Adipose tissue (tissue), 3 donors: ENCODE measurements around the gene C3orf52. TPM values are rescaled to one million over a fixed set of nuclear protein-coding genes. Genes with fewer than 3 reads are reported as not detected.

Experiments
- H3K27ac ChIP-seq: one replicate; pipeline ENCODE4 v1.5.1; 2013; ENCODE audit warnings: low read depth, low read length
- WGBS, 3 donors: extraction: QIAGEN DNeasy Blood & Tissue Kit; methylation state at CpG; one replicate each; pipeline ENCODE4 v1.1.7; 2013; 5-methylcytosine and 5-hydroxymethylcytosine counted together
- polyA plus RNA-seq, 3 donors: library from polyadenylated mRNA; stranded (reverse); fragments of 200-250 nt; gene quantifications; one replicate each; pipeline ENCODE4 v1.2.3, GENCODE V29; 2013
- donor health status: healthy with polysubstance abuse.
- donor health status: Bipolar disorder and iron deficiency.
- donor health status: healthy.

Gene C3orf52
- polyA plus RNA-seq, 3 donors, result 0.22 to 10.8 (median 3.4) TPM

GRCh38 chr3:112131111-112131510 is 44.9 kb downstream of the C3orf52 start:
- 94 to 99% (median 96%) methylated on average over 3 of the region's 3 CpGs for WGBS, 3 donors
- H3K27ac ChIP-seq, result no peak overlapping the region

GRCh38 chr3:112132088-112132487 is 45.9 kb downstream of the C3orf52 start:
- 94% methylated on average over 3 of the region's 3 CpGs for WGBS, 3 donors
- H3K27ac ChIP-seq, result no peak overlapping the region

DNA sequence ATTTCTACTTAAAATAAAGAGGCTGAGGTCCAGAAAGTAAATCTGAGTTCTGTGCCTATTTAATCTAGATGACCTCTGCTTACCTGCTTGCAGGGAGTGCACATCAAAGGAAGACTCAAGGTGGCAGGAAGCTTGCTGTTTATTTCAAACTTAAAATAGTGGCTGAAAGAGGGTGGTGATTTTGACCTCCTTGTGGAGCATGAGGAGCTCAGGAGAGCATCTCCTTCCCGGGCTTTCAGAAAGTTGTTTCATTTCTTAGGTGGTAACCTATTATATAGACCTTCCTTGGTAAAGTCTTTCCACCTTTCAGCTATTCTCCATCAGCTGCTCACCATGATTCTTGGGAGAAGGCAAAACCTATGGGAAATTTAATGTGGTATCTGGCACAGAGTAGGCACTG is 46.4 kb downstream of the C3orf52 start:
- WGBS, 3 donors, result 75 to 95% (median 90%) methylated on average over 1 of the region's 1 CpG
- no peak overlapping the region for H3K27ac ChIP-seq

DNA sequence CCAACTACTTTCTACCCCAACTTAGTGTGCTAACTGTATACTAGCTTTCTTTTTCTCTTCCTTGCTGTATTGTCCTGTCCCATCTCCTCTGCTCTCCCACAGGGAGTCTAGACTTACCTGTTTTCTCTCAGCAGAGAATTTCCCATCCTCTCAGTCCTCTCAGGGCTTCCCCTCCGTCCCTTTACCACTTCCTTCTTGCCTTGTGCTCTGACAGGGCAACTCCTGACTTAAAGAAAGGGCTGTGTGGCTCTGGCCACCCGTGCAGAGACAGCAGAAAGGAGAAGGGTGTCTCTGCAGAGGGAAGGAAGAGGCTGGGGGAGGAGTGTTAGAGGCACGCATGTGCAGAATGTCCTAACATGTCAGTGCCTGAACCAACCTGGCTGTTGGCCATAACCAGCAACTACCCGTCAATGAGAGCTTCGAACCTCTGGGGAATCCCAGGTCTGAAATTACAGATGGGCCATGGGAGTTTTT is 46.8 kb downstream of the C3orf52 start, which contains the start of gene GCSAM:
Gene GCSAM, minus strand, starts transcription at position 274 of the 474 bp plus-strand sequence. Its CDS starts 128 bp downstream, at position 146.
- H3K27ac ChIP-seq, result no peak within 1 kb of the TSS
- WGBS, 3 donors, result 37 to 64% (median 47%) methylated on average over 5 of the region's 5 CpGs

DNA sequence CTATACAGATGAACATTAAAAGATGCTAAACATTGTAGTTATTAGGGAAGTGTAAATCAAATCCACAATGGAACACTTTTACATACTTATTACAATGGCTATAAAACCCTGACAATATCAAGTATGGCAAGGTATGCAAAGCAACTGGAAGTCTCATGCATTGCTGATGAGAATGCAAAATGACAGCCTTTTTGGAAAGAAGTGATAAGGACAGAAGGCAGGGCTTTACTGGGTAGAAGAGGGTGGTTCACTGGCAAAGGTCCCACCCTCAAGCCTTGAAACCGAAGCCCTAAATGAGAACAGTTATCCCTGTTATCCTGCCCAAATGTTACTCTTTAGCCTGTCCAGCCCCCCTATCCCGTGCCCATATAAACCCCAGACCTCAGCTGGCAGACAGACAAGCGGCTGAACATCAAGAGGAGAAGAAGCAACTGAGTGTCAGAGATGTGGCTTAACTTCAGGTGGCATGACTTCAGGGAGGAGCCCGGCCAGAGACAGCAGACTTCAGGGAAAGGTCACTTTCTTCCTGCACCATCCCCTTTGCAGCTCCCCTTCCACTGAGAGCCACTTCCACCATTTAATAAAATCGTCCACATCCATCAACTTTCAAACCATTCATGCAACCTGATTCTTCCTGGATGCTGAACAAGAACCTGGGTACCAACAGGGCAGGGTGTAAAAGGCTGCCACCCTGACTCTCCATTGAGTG is 47.6 kb downstream of the C3orf52 start:
- WGBS, 3 donors, result 88 to 90% (median 89%) methylated on average over 5 of the region's 5 CpGs
- no peak overlapping the region for H3K27ac ChIP-seq

DNA sequence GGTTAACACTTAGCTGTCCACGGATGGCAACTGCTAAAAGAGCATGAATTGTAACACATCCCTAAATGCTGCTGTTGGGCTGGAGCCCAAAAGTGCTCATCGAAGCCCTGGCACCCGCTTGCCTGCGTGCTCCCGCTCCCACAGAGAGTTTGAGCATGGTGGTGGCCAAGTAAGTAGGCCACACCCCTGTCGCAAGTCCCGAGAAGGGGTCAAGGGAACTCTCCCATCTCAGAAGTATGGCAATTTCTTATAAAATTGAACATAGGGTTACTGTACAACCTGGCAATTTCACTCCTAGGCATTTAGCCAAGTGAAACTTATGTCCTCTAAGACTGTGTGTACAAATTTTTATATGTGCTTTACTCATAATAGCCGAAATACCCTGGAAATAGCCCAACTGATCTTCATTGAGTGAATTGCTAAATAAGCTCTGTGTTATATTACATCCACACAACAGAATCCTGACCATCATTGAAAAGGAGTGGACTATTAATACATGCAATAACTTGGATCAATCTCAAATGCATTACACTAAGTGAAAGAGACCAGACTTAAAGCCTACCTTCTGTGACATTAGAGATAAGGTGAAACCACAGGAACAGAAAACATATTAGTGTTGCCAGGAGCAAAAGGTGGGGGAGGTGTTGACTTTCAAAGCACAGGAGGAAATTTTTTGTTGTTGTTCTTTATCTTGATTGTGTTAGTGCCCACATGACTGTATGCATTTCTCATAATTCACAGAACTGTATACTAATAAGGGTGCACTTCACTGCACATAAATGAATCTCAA is 48.3 kb downstream of the C3orf52 start:
- 53 to 67% (median 67%) methylated on average over 8 of the region's 8 CpGs for WGBS, 3 donors
- no peak overlapping the region for H3K27ac ChIP-seq

DNA sequence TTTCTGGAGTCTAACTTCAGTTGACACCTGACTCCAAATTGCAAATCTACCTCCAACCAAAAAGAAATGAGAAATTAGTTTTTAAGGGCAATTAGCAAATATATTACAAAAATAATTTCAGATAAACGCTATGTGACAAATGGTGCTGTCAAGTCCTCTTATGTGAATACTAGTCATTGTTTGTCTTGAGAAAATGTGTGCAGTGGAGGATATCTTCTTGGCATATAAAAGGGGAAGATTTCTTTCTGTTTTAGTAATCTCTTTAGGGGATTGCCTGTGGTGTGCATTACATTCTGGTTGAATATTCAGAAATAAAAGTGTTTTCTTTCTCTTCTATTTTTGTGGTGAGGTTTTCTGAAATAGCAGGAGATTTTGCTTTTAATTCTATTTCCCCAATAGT is 49.9 kb downstream of the C3orf52 start:
- WGBS, 3 donors, result 55 to 73% (median 57%) methylated on average over 1 of the region's 1 CpG
- H3K27ac ChIP-seq, result no peak overlapping the region

- H3K27ac ChIP-seq, result no peak overlapping the region
- WGBS, 3 donors, result 33 to 45% (median 41%) methylated on average over 5 of the region's 5 CpGs
These were observed 50.9 kb downstream of the C3orf52 start for GRCh38 chr3:112136959-112137693.

DNA sequence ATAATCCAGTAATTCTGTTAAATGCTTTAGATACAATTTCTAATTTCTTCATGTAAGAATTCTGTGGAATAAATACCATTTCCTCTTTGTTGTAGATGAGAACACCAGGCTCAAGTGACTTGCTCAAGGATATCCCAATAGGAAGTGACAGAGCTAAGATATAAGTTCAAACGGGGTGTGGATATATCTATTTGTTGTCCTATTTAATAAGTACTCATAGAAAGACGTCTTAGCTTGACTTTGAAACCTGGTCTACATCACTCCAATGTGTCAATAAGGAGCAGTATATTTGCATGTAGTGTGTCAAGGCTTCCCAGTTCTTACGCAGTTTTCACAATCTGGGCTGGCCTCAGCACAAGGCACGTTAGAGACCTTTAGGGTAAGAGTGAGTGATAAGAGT is 51.6 kb downstream of the C3orf52 start:
- no peak overlapping the region for H3K27ac ChIP-seq
- 50 to 56% (median 55%) methylated on average over 4 of the region's 4 CpGs for WGBS, 3 donors

DNA sequence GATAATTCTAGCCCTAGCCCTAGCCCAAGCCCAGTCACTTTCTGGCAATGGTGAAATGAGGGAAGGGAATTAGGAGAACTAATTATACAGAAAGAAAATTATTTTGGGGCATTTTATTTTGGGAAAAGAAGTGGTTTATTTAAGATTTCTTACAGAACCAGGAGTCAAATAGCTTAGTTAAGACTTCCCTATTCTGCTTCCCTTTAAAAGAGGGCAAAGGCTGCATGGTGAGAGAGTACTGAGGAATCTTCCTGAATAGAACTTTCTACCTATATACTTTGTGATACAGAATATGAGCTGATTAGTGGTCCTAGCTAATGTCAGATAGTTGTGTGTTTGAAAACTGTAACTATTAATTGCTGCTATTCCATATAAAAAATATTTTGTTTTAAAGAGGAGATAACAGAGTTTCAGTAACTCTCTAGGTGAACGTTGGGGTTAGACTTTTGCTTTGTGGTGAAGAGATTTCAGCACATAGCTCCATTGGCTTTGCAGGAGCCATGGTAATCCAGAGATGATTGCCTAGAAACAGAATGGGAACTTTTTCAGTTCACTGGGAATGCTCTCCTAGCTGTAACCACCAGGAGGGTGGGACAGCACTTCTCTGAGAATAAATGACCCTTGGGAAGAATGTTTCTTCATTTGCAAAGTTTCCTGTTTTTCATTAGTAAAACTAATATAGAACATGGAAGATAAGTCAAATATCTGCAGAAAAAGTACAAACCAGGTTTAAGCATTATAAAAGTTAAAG is 52.2 kb downstream of the C3orf52 start:
- WGBS, 3 donors, result 39 to 55% (median 45%) methylated on average over 1 of the region's 1 CpG
- no peak overlapping the region for H3K27ac ChIP-seq

- 48 to 96% (median 92%) methylated on average over 1 of the region's 1 CpG for WGBS, 3 donors
- H3K27ac ChIP-seq, result no peak overlapping the region
These were observed 54.4 kb downstream of the C3orf52 start for GRCh38 chr3:112140584-112140983.

GRCh38 chr3:112141293-112141692 is 55.1 kb downstream of the C3orf52 start:
- no peak overlapping the region for H3K27ac ChIP-seq
- WGBS, 3 donors, result 91% methylated on average over 2 of the region's 2 CpGs

GRCh38 chr3:112143251-112143650 is 57.1 kb downstream of the C3orf52 start:
- 88 to 94% (median 89%) methylated on average over 1 of the region's 1 CpG for WGBS, 3 donors
- H3K27ac ChIP-seq, result no peak overlapping the region

DNA sequence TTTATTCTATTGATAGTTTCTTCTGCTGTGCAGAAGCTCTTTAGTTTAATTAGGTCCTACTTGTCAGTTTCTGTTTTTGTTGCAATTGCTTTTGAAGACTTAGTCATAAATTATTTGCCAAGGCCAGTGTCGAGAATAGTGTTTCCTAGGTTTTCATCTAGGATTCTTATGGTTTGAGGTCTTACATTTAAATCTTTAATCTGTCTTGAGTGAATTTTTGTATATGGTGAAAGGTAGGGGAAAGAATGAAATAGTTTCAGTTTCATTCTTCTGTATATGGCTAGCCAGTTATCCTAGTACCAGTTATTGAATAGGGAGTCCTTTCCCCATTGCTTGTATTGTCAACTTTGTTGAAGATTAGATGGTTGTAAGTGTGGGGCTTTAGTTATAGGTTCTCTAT is 57.5 kb downstream of the C3orf52 start:
- WGBS, 3 donors, result 78 to 91% (median 85%) methylated on average over 1 of the region's 1 CpG
- H3K27ac ChIP-seq, result no peak overlapping the region

GRCh38 chr3:112149136-112149535 is 62.9 kb downstream of the C3orf52 start:
- no peak overlapping the region for H3K27ac ChIP-seq
- 94 to 100% (median 94%) methylated on average over 1 of the region's 1 CpG for WGBS, 3 donors

DNA sequence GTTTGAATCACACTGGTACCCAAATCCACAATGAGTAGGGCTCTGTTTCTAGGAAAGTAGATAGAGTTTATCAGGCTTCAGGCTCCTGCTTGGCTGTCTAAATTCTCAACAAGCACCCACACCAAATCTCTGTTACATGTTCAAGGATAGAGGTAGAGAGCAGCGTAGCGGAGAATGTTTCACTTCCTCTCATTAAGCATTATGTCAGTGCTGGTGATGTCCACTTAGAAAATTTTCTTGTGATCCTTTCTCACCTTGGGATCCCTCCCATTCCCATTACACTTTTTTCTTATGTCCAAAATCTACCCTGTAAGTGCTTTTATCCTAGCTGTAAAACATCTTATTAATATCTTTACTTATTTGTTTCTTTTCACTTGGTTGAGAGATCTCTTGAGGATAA is 81.6 kb downstream of the C3orf52 start:
- WGBS, 3 donors, result 85 to 93% (median 89%) methylated on average over 2 of the region's 2 CpGs
- no peak overlapping the region for H3K27ac ChIP-seq
